NB4 (cell line): ENCODE data around the gene RTN4IP1.

ENCODE experiments used
- DNase-seq: peaks from one replicate; pipeline ENCODE4 v3.0.0; 2010; ENCODE audit warnings: low read depth
- H3K4me3 ChIP-seq: one replicate; pipeline ENCODE4 v1.5.1; 2011; ENCODE audit warnings: mild to moderate bottlenecking, low read depth, low read length, moderate library complexity
- MYC ChIP-seq: IDR thresholded peaks from 2 replicates; pipeline ENCODE4 v1.6.1; 2011; ENCODE audit warnings: low read depth, low read length
- POLR2A ChIP-seq: IDR thresholded peaks from 2 replicates; pipeline ENCODE4 v1.6.1; 2011; ENCODE audit warnings: mild to moderate bottlenecking; ENCODE audit not compliant: insufficient read length; ENCODE audit errors: extremely low read depth
- TF ChIP-seq, protein P1 (sequence below): IDR thresholded peaks from one replicate; pipeline ENCODE4 v1.5.1; 2012; ENCODE audit warnings: low read depth, low read length
- TF ChIP-seq, protein P2 (sequence below): IDR thresholded peaks from 2 replicates; pipeline ENCODE4 v1.6.1; 2011; ENCODE audit warnings: low read depth, low read length

RTN4IP1 gene

DNA sequence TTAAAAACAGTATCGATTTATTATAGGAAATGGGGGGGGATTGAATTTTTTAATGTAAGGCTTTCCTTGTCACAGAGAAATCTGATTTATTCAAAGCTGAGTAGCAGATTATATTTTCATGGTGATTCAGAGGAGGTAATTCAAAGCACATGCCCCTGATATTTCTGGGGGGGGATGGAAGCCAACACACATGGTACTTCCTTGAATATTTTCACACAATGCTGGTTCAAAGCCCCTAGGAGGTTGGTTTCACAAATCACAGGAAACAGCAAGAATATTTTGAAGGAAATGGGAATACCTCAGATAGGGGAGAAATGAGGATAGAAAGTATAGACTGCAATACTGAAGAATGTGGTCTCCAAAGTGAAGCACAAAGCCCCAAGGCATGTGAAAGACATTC lies 98.8 kb downstream of the RTN4IP1 start:
- no peak for DNase-seq
- TF ChIP-seq, protein P1, sequence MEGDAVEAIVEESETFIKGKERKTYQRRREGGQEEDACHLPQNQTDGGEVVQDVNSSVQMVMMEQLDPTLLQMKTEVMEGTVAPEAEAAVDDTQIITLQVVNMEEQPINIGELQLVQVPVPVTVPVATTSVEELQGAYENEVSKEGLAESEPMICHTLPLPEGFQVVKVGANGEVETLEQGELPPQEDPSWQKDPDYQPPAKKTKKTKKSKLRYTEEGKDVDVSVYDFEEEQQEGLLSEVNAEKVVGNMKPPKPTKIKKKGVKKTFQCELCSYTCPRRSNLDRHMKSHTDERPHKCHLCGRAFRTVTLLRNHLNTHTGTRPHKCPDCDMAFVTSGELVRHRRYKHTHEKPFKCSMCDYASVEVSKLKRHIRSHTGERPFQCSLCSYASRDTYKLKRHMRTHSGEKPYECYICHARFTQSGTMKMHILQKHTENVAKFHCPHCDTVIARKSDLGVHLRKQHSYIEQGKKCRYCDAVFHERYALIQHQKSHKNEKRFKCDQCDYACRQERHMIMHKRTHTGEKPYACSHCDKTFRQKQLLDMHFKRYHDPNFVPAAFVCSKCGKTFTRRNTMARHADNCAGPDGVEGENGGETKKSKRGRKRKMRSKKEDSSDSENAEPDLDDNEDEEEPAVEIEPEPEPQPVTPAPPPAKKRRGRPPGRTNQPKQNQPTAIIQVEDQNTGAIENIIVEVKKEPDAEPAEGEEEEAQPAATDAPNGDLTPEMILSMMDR: no peak
- TF ChIP-seq, protein P2, sequence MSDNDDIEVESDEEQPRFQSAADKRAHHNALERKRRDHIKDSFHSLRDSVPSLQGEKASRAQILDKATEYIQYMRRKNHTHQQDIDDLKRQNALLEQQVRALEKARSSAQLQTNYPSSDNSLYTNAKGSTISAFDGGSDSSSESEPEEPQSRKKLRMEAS: no peak
- TF ChIP-seq POLR2A (no peak), MYC (no peak)
- H3K4me3 ChIP-seq: no peak overlapping the region

DNA sequence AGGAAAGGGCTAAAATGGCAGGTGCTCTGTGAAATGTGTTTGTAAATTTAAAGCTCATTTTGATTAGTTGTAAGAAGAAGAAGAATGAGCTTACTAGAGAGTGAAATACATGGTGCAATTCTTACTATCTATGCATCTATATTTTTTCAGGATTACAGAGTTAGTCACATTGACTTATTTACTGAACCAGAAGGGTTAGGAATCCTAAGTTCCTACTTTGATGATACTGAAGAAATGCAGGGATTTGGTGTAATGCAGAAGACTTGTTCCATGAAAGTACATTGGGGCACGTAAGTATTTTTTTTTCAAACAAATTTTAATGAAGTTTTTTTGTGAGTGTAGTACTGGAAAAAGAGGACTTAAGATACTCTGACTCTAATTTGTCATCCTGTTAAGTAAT lies 99.3 kb downstream of the RTN4IP1 start:
- no peak for DNase-seq
- TF ChIP-seq, protein P1: no peak
- TF ChIP-seq, protein P2: no peak
- TF ChIP-seq POLR2A (no peak), MYC (no peak)

DNA sequence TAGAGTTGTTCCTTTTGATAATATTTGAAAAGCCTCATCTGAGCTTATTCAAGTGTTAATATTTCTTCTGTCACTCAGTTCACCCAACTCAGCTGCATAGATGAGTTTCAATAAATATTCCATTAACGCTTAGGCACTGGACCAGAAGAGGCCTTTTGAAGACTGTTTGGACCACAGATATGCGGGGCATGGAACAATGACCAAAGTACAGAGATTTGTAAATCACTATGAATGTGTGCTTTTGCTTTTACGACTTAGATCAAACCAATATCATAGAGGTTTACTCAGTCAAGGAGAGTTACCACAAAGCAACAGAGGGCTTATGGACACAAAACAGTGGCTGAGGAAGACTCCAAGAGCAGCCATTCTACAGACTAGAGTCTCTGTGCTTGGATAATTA lies 99.9 kb downstream of the RTN4IP1 start:
- no peak for DNase-seq
- no peak overlapping the region for H3K4me3 ChIP-seq
- TF ChIP-seq MYC: no peak
- TF ChIP-seq, protein P2: no peak
- TF ChIP-seq, protein P1: no peak
- TF ChIP-seq POLR2A: no peak

More for the DNA sequence above, 99.3 kb downstream of the RTN4IP1 start:
- H3K4me3 ChIP-seq: no peak overlapping the region

DNA sequence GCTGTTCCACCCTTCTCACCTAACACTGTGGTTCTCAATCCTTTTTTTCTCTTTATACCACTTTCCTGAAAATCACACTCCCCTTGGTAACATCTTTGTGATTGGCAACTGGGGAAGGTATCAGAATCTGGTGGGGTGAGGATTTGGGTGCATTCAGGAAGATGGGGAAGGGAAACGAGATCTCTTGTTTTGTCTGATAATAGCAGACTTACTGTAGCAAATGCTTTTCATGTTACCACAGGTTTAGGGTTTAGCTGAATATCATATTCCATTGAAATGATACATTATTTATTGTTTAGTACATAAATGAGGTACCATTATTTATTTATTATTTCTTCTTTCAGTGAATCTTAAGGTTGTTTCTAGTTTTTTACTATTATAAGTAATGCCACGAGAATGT lies 100.8 kb downstream of the RTN4IP1 start:
- TF ChIP-seq MYC: no peak
- TF ChIP-seq POLR2A: no peak
- TF ChIP-seq, protein P1: no peak
- TF ChIP-seq, protein P2: no peak
- H3K4me3 ChIP-seq: no peak overlapping the region
- no peak for DNase-seq

DNA sequence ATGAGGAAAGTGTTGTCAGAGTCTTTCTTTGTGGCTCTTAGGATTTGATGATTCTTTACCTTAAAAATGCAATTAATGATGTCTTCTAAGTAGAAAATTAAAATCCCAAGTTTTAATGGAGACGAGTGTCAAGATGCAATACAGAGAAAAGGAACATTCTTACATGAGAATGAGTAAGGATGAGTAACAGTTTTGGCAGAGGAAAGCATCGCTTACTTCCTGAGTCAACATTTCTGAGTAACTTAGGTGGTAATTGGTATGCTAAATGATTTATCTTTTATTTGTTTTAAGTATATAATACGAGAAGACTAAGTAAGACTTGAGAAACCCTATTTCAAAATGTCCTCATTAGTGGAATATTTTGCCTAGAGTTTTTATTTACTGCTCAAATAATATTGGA lies 101.3 kb downstream of the RTN4IP1 start:
- H3K4me3 ChIP-seq: no peak overlapping the region
- no peak for TF ChIP-seq POLR2A
- TF ChIP-seq, protein P1: no peak
- TF ChIP-seq, protein P2: no peak
- TF ChIP-seq MYC: no peak
- no peak for DNase-seq
